Transverse colon (tissue), 4 donors: ENCODE data around the gene NR3C2. TPM values are rescaled to one million over a fixed set of nuclear protein-coding genes. Genes with fewer than 3 reads are reported as not detected.

Source experiments
- DNase-seq: peaks from one replicate; pipeline ENCODE4 v3.0.0-alpha.2; 2019
- H3K27ac ChIP-seq, 4 donors: fragments of 200-600 bp; sonication (generic); 2 replicates each; pipeline ENCODE4 v1.5.1; 2016 to 2018; ENCODE audit warnings: inconsistent platforms in 4 of 4
- H3K27me3 ChIP-seq: fragments of 200-600 bp; sonication (generic); 2 replicates; pipeline ENCODE4 v1.5.1; 2017; ENCODE audit warnings: inconsistent platforms
- H3K36me3 ChIP-seq, 4 donors: fragments of 200-600 bp; sonication (generic); 2 replicates each; pipeline ENCODE4 v1.5.1; 2017 to 2019; ENCODE audit warnings: inconsistent platforms in 4 of 4
- H3K4me1 ChIP-seq, 4 donors: fragments of 200-600 bp; sonication (generic); 2 replicates each; pipeline ENCODE4 v1.5.1; 2017 to 2020; ENCODE audit warnings: inconsistent platforms in 4 of 4
- H3K4me3 ChIP-seq, 4 donors: fragments of 200-600 bp; sonication (generic); 1 replicate in 1 of 4; 2 replicates in 3 of 4; pipeline versions ENCODE4 v1.5.1 to v1.6.1; 2017 to 2019; ENCODE audit warnings: inconsistent platforms in 4 of 4
- H3K9me3 ChIP-seq, 2 donors: fragments of 200-600 bp; sonication (generic); 2 replicates each; pipeline ENCODE4 v1.5.1; 2017 to 2019; ENCODE audit warnings: inconsistent platforms in 2 of 2
- CTCF ChIP-seq, 5 experiments: fragments of 200-600 bp in 3 of 5; fragments of 450-650 bp in 2 of 5; sonication (generic) in 3 of 5; IDR thresholded peaks; 1 replicate in 2 of 5; 2 replicates in 3 of 5; pipeline ENCODE4 v1.5.1; 2016 to 2017; ENCODE audit warnings: antibody characterized with exemption in 5 of 5, inconsistent platforms in 3 of 5, mild to moderate bottlenecking in 2 of 5, moderate library complexity in 1 of 5
- EP300 ChIP-seq: sonication (generic); formaldehyde crosslinking; IDR thresholded peaks from one replicate; pipeline ENCODE4 v1.6.1; 2017; ENCODE audit warnings: antibody characterized with exemption, low read depth
- POLR2A ChIP-seq: fragments of 450-650 bp; IDR thresholded peaks from one replicate; pipeline ENCODE4 v1.6.1; 2016; ENCODE audit warnings: antibody characterized with exemption, mild to moderate bottlenecking, moderate library complexity
- POLR2AphosphoS5 ChIP-seq, 3 donors: sonication (generic); formaldehyde crosslinking; IDR thresholded peaks; one replicate each; pipeline ENCODE4 v1.6.1; 2016; ENCODE audit warnings: antibody characterized with exemption in 3 of 3
- WGBS, 2 donors: methylation state at CpG; one replicate each; pipeline ENCODE4 v1.1.5; 2018; ENCODE audit warnings: low coverage in 1 of 2; 5-methylcytosine and 5-hydroxymethylcytosine counted together
- in situ Hi-C, 4 donors: fragments of 200-750 bp; cut with MboI; loops; one replicate each; pipeline versions ENCODE4 v1.15.0 to v1.15.1; 2017; ENCODE audit warnings: low sequenced_read_pairs in 3 of 4, low pct_ligation_motif_present in 1 of 4, low pct_unique_long_range_greater_than_20kb in 1 of 4
- intact Hi-C: fragments of 100-400 bp; cut with DNase I; formaldehyde crosslinking; loops from one replicate; pipeline ENCODE4 v1.15.1; 2023; ENCODE audit warnings: low total_unique reads
- total RNA-seq, 4 donors: library from RNA; depleted of rRNA; stranded (reverse); fragments of >200 nt; gene quantifications; one replicate each; pipeline ENCODE4 v1.1.0, GENCODE V29; 2016

Gene NR3C2
- total RNA-seq, 4 donors from 2014 or later: 55.5 to 147 (median 125) TPM

GRCh38 chr4:148108766-148109165 is 333.4 kb downstream of the NR3C2 start:
- H3K9me3 ChIP-seq: no peaks in the 10 kb centered on the region
- no peaks in the 10 kb centered on the region for H3K27me3 ChIP-seq
- no peaks in the 10 kb centered on the region for H3K4me1 ChIP-seq
- intact Hi-C loops (no loop called here), in situ Hi-C loops (no loop called here)
- H3K27ac ChIP-seq: no peak overlapping the region
- H3K4me3 ChIP-seq: no peak overlapping the region
- TF ChIP-seq CTCF (IDR thresholded peaks at IDR 0.05): no peak
- TF ChIP-seq EP300: no peak
- peaks cover 0 to 34% (median 15%) of the 10 kb centered on the region in 4 donors for H3K36me3 ChIP-seq
- 90 to 100% methylated on average over 1 to 7 of the region's 7 CpGs for WGBS, 2 donors
- DNase-seq: no peak

DNA sequence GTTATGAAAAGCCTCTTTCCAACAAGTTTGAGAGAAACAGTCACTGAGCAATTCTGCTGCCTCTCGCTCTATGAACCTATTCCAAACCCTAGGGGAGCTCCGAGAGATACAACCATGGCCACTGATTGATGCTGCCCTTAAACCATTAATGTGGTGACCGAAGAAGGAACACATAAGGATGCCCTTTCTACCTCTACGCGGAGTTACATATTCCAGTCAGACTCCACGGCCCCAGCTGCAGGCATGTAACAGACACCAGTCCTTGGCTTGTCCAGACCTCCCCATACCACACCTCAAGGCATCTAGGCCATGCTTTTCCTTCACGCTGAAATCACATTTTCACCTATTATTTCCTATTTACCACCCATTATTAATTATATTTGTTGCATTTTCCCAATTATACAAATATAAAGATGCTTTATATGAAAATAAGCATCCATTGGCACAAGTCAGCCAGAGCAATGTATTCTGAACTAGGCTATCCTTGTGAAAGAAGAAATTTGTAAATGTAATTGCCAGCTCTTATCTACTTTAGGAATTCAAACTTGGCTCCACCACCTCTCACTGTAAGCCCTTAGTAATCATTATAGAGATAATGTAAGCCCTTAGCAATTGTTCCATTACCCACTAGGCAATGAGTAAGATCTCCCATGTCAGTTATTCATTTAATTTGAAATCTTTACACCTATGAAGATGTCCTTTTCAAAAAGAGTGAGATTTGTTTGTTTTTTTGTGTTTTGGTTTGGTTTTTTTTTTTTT is 338.4 kb downstream of the NR3C2 start:
- H3K4me3 ChIP-seq: no peak overlapping the region
- no peak for TF ChIP-seq POLR2A
- no peak for TF ChIP-seq CTCF (IDR thresholded peaks at IDR 0.05)
- TF ChIP-seq POLR2AphosphoS5 (IDR thresholded peaks at IDR 0.05): no peak
- TF ChIP-seq EP300: no peak
- DNase-seq: no peak
- no peak overlapping the region for H3K27ac ChIP-seq
- H3K4me1 ChIP-seq: no peaks in the 10 kb centered on the region
- intact Hi-C loops: no loop called here
- no peaks in the 10 kb centered on the region for H3K9me3 ChIP-seq
- H3K36me3 ChIP-seq: peaks cover 0 to 32% (median 5%) of the 10 kb centered on the region in 4 donors
- 92 to 95% methylated on average over 4 to 7 of the region's 7 CpGs for WGBS, 2 donors
- in situ Hi-C loops: no loop called here
- H3K27me3 ChIP-seq: no peaks in the 10 kb centered on the region

- intact Hi-C loops (no loop called here), in situ Hi-C loops (no loop called here)
- TF ChIP-seq POLR2AphosphoS5 (IDR thresholded peaks at IDR 0.05): no peak
- TF ChIP-seq EP300: no peak
- no peak for TF ChIP-seq POLR2A
- TF ChIP-seq CTCF (IDR thresholded peaks at IDR 0.05): no peak
- Histone ChIP-seq H3K27me3 (no peaks in the 10 kb centered on the region), H3K4me3 (no peak overlapping the region), H3K4me1 (no peaks in the 10 kb centered on the region), H3K9me3 (no peaks in the 10 kb centered on the region), H3K27ac (no peak overlapping the region), H3K36me3 (peaks cover 0 to 14% (median 3%) of the 10 kb centered on the region in 4 donors)
- no peak for DNase-seq
- WGBS, 2 donors: 52 to 56% methylated on average over 4 of the region's 4 CpGs
Measured at GRCh38 chr4:148101790-148102189, 340.4 kb downstream of the NR3C2 start.

DNA sequence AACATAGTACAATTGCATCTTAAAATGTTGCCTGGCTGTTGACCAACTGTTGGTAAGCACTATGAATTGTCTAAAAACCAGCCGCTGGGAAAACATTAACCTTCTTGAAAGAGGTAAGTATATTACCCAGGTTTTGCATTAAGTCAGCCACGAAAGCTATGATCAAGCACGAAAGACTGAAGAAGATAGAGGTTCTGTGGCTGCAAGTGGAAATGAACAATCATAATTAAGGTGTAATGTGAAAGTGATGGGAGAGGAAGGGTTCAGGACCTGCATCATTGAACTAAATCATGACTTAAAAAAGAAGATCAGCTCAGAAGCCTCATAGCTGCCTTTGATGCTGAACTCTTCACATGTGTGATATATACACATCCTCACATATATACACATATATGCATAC is 341.0 kb downstream of the NR3C2 start:
- Histone ChIP-seq H3K36me3 (peaks cover 0 to 9% (median 3%) of the 10 kb centered on the region in 4 donors), H3K4me1 (no peaks in the 10 kb centered on the region), H3K27me3 (no peaks in the 10 kb centered on the region), H3K9me3 (no peaks in the 10 kb centered on the region), H3K4me3 (no peak overlapping the region), H3K27ac (no peak overlapping the region)
- in situ Hi-C loops: no loop called here
- TF ChIP-seq POLR2A (no peak), CTCF (IDR thresholded peaks at IDR 0.05) (no peak), EP300 (no peak), POLR2AphosphoS5 (IDR thresholded peaks at IDR 0.05) (no peak)
- 75 to 87% methylated on average over 3 of the region's 3 CpGs for WGBS, 2 donors
- intact Hi-C loops: no loop called here
- DNase-seq: no peak
